MM.1S (cell line): ENCODE data around the gene GSG1L.

ENCODE experiments used
- DNase-seq: peaks from one replicate; pipeline ENCODE4 v3.0.0-alpha.2; 2015
- H2AFZ ChIP-seq: fragments of 300-600 bp; sonication (generic); 2 replicates; pipeline ENCODE4 v1.6.0; 2016; ENCODE audit warnings: antibody characterized with exemption, low read length
- H3F3A ChIP-seq: fragments of 300-600 bp; sonication (generic); 2 replicates; pipeline ENCODE4 v1.6.1; 2016; ENCODE audit warnings: mild to moderate bottlenecking, antibody characterized with exemption, low read length, moderate library complexity, mixed read lengths; ENCODE audit not compliant: insufficient read depth
- H3K27ac ChIP-seq: fragments of 300-600 bp; sonication (generic); 2 replicates; pipeline ENCODE4 v1.5.1; 2016; ENCODE audit warnings: mild to moderate bottlenecking, low read length
- H3K27me3 ChIP-seq: fragments of 300-600 bp; sonication (generic); replicated peaks from 2 replicates; pipeline ENCODE4 v1.6.0; 2016; ENCODE audit warnings: low read length; ENCODE audit not compliant: insufficient read depth
- H3K36me3 ChIP-seq: fragments of 300-600 bp; sonication (generic); replicated peaks from 2 replicates; pipeline ENCODE4 v1.6.1; 2016; ENCODE audit warnings: mild to moderate bottlenecking, low read length, mixed read lengths; ENCODE audit not compliant: insufficient read depth
- H3K4me1 ChIP-seq: fragments of 300-600 bp; sonication (generic); 2 replicates; pipeline ENCODE4 v1.6.1; 2016; ENCODE audit warnings: low read length, mixed read lengths
- H3K4me2 ChIP-seq: fragments of 300-600 bp; sonication (generic); 2 replicates; pipeline ENCODE4 v1.6.0; 2016; ENCODE audit warnings: low read depth, low read length
- H3K4me3 ChIP-seq: fragments of 300-600 bp; sonication (generic); 2 replicates; pipeline ENCODE4 v1.5.1; 2016; ENCODE audit warnings: low read length, mixed read lengths
- H3K79me2 ChIP-seq: fragments of 300-600 bp; sonication (generic); 2 replicates; pipeline ENCODE4 v1.6.1; 2016; ENCODE audit warnings: mixed run types, low read length, mixed read lengths
- H3K9ac ChIP-seq: fragments of 300-600 bp; sonication (generic); 2 replicates; pipeline ENCODE4 v1.6.1; 2016; ENCODE audit warnings: low read length, mixed read lengths
- H3K9me2 ChIP-seq: fragments of 300-600 bp; sonication (generic); replicated peaks from 2 replicates; pipeline ENCODE4 v1.6.1; 2016; ENCODE audit warnings: mild to moderate bottlenecking, low read length, mixed read lengths; ENCODE audit not compliant: insufficient read depth
- H3K9me3 ChIP-seq: fragments of 300-600 bp; sonication (generic); replicated peaks from 2 replicates; pipeline ENCODE4 v1.6.1; 2016; ENCODE audit warnings: mild to moderate bottlenecking, low read length, mixed read lengths; ENCODE audit not compliant: insufficient read depth
- H4K20me1 ChIP-seq: fragments of 300-600 bp; sonication (generic); 2 replicates; pipeline ENCODE4 v1.6.1; 2016; ENCODE audit warnings: mild to moderate bottlenecking, low read length, moderate library complexity, mixed read lengths; ENCODE audit not compliant: insufficient read depth
- CTCF ChIP-seq: fragments of 300-600 bp; sonication (generic); IDR thresholded peaks from 2 replicates; pipeline ENCODE4 v1.5.1; 2016; ENCODE audit warnings: antibody characterized with exemption, low read length, mixed read lengths
- EZH2 ChIP-seq: fragments of 300-600 bp; sonication (generic); optimal IDR thresholded peaks from 2 replicates; pipeline ENCODE3; 2017; ENCODE audit warnings: low read depth, mild to moderate bottlenecking, antibody characterized with exemption, low read length, mixed read lengths
- EZH2phosphoT487 ChIP-seq: fragments of 300-600 bp; sonication (generic); IDR thresholded peaks from 2 replicates; pipeline ENCODE4 v1.6.1; 2018; ENCODE audit warnings: antibody characterized with exemption, low read length

The GSG1L gene

GRCh38 chr16:27838536-27839175 is 224.9 kb downstream of the GSG1L start:
- no peak overlapping the region for H3K4me2 ChIP-seq
- no peak overlapping the region for H2AFZ ChIP-seq
- no peaks in the 10 kb centered on the region for H3K36me3 ChIP-seq
- no peak for DNase-seq
- H3K9me3 ChIP-seq, result no peaks in the 10 kb centered on the region
- H3F3A ChIP-seq, result no peaks in the 10 kb centered on the region
- H3K27me3 ChIP-seq, result peaks cover 9% of the 10 kb centered on the region
- TF ChIP-seq CTCF (no peak), EZH2phosphoT487 (no peak), EZH2 (no peak)
- H3K9me2 ChIP-seq, result no peaks in the 10 kb centered on the region
- no peak overlapping the region for H3K4me3 ChIP-seq
- no peak overlapping the region for H3K9ac ChIP-seq
- H3K4me1 ChIP-seq, result no peaks in the 10 kb centered on the region
- H3K27ac ChIP-seq, result no peak overlapping the region
- no peaks in the 10 kb centered on the region for H3K79me2 ChIP-seq
- no peaks in the 10 kb centered on the region for H4K20me1 ChIP-seq

- no peak overlapping the region for H3K9ac ChIP-seq
- no peaks in the 10 kb centered on the region for H3K36me3 ChIP-seq
- DNase-seq, result no peak
- H2AFZ ChIP-seq, result no peak overlapping the region
- TF ChIP-seq EZH2, result no peak
- no peak for TF ChIP-seq CTCF
- no peak for TF ChIP-seq EZH2phosphoT487
- H3K4me2 ChIP-seq, result no peak overlapping the region
- no peaks in the 10 kb centered on the region for H3K9me2 ChIP-seq
- H3K4me3 ChIP-seq, result no peak overlapping the region
- H3K79me2 ChIP-seq, result no peaks in the 10 kb centered on the region
- H3K4me1 ChIP-seq, result no peaks in the 10 kb centered on the region
- no peak overlapping the region for H3K27ac ChIP-seq
- H3K9me3 ChIP-seq, result no peaks in the 10 kb centered on the region
- H4K20me1 ChIP-seq, result no peaks in the 10 kb centered on the region
- no peaks in the 10 kb centered on the region for H3F3A ChIP-seq
- H3K27me3 ChIP-seq, result no peaks in the 10 kb centered on the region; the same call in 1 of the 2 replicates
Observed at GRCh38 chr16:27829975-27830374, 233.5 kb downstream of the GSG1L start.

GRCh38 chr16:27828671-27829070 is 234.8 kb downstream of the GSG1L start:
- no peak overlapping the region for H2AFZ ChIP-seq
- H3K79me2 ChIP-seq, result no peaks in the 10 kb centered on the region
- H3K27ac ChIP-seq, result no peak overlapping the region
- H3K9me2 ChIP-seq, result no peaks in the 10 kb centered on the region
- H3K4me1 ChIP-seq, result no peaks in the 10 kb centered on the region
- no peaks in the 10 kb centered on the region for H3K9me3 ChIP-seq
- DNase-seq, result no peak
- no peaks in the 10 kb centered on the region for H3K36me3 ChIP-seq
- H3F3A ChIP-seq, result no peaks in the 10 kb centered on the region
- no peaks in the 10 kb centered on the region; the same call in 1 of the 2 replicates for H3K27me3 ChIP-seq
- no peak overlapping the region for H3K9ac ChIP-seq
- TF ChIP-seq CTCF (no peak), EZH2phosphoT487 (no peak), EZH2 (no peak)
- no peak overlapping the region for H3K4me2 ChIP-seq
- no peaks in the 10 kb centered on the region for H4K20me1 ChIP-seq
- H3K4me3 ChIP-seq, result no peak overlapping the region
